NCI-H2196 treated with DMSO at 0.1 percent for 48 hours (cell line): ENCODE results near the gene USP15.

Experiments
- DNase-seq: peaks from one replicate; lab custom pipeline; 2025; ENCODE audit not compliant: unreplicated experiment; lab: John Stamatoyannopoulos, UW

USP15 gene

GRCh38 chr12:62279961-62280360 lies 19.8 kb downstream of the USP15 start:
- DNase-seq, result no peak

GRCh38 chr12:62282057-62282774 lies 22.0 kb downstream of the USP15 start:
- DNase-seq, result no peak

GRCh38 chr12:62284749-62285148 lies 24.5 kb downstream of the USP15 start:
- no peak for DNase-seq

- no peak for DNase-seq
Measured at GRCh38 chr12:62285284-62285683, 25.1 kb downstream of the USP15 start.

- no peak for DNase-seq
Measured at GRCh38 chr12:62288328-62288727, 28.1 kb downstream of the USP15 start.

GRCh38 chr12:62290846-62291245 lies 30.6 kb downstream of the USP15 start:
- no peak for DNase-seq

GRCh38 chr12:62291864-62292760 lies 31.9 kb downstream of the USP15 start:
- no peak for DNase-seq

GRCh38 chr12:62292761-62293344 lies 32.6 kb downstream of the USP15 start:
- DNase-seq, result no peak

- no peak for DNase-seq
Measured at GRCh38 chr12:62294378-62294777, 34.2 kb downstream of the USP15 start.

- DNase-seq, result no peak
Measured at GRCh38 chr12:62296001-62296400, 35.8 kb downstream of the USP15 start.

GRCh38 chr12:62297321-62297720 lies 37.1 kb downstream of the USP15 start:
- no peak for DNase-seq

- DNase-seq, result no peak
Measured at GRCh38 chr12:62299617-62300016, 39.4 kb downstream of the USP15 start.

- DNase-seq, result no peak
Measured at GRCh38 chr12:62301080-62301798, 41.0 kb downstream of the USP15 start.

GRCh38 chr12:62301799-62302133 lies 41.6 kb downstream of the USP15 start:
- no peak for DNase-seq

- DNase-seq, result no peak
Measured at GRCh38 chr12:62304560-62304959, 44.4 kb downstream of the USP15 start.

GRCh38 chr12:62305778-62306177 lies 45.6 kb downstream of the USP15 start:
- no peak for DNase-seq

GRCh38 chr12:62306569-62307530 lies 46.6 kb downstream of the USP15 start:
- no peak for DNase-seq

- DNase-seq, result no peak
Measured at GRCh38 chr12:62308201-62308600, 48.0 kb downstream of the USP15 start.

GRCh38 chr12:62313727-62314380 lies 53.6 kb downstream of the USP15 start:
- no peak for DNase-seq

GRCh38 chr12:62317017-62317416 lies 56.8 kb downstream of the USP15 start:
- DNase-seq, result no peak
